ENCODE results near the gene EIF3B. TPM values are rescaled to one million over a fixed set of nuclear protein-coding genes. Genes with fewer than 3 reads are reported as not detected.

Gene EIF3B
- total RNA-seq, 1 donor from 2014 or later: 107 TPM

- Histone ChIP-seq H3K4me1 (no peaks in the 10 kb centered on the region), H3K27me3 (no peaks in the 10 kb centered on the region), H3K4me3 (no peak overlapping the region), H3K27ac (no peak overlapping the region), H3K9me3 (no peaks in the 10 kb centered on the region), H3K36me3 (peaks cover 96% of the 10 kb centered on the region)
- ATAC-seq (no peak), DNase-seq (no peak)
- intact Hi-C loops (cut with DNase I): no loop called here
- TF ChIP-seq CTCF (IDR thresholded peaks at IDR 0.05): no peak
Measured at GRCh38 chr7:2372724-2373123, 18.1 kb downstream of the EIF3B start.

GRCh38 chr7:2373124-2373556 is 18.5 kb downstream of the EIF3B start:
- intact Hi-C loops (cut with DNase I): no loop called here
- Histone ChIP-seq H3K27ac (no peak overlapping the region), H3K27me3 (no peaks in the 10 kb centered on the region), H3K4me1 (no peaks in the 10 kb centered on the region), H3K36me3 (peaks cover 92% of the 10 kb centered on the region), H3K9me3 (no peaks in the 10 kb centered on the region), H3K4me3 (no peak overlapping the region)
- TF ChIP-seq CTCF (IDR thresholded peaks at IDR 0.05): no peak
- DNase-seq (no peak), ATAC-seq (peak; percentile 25)

- H3K27me3 ChIP-seq: no peaks in the 10 kb centered on the region
- peaks cover 90% of the 10 kb centered on the region for H3K36me3 ChIP-seq
Measured at GRCh38 chr7:2373646-2374045, 19.0 kb downstream of the EIF3B start.

GRCh38 chr7:2374401-2374800 is 19.8 kb downstream of the EIF3B start:
- no peak overlapping the region for H3K4me3 ChIP-seq
- no peak for TF ChIP-seq CTCF (IDR thresholded peaks at IDR 0.05)
- no peaks in the 10 kb centered on the region for H3K9me3 ChIP-seq
- no peaks in the 10 kb centered on the region for H3K4me1 ChIP-seq
- ATAC-seq (no peak), DNase-seq (no peak)
- peaks cover 90% of the 10 kb centered on the region for H3K36me3 ChIP-seq
- H3K27me3 ChIP-seq: no peaks in the 10 kb centered on the region
- intact Hi-C loops (cut with DNase I): no loop called here
- H3K27ac ChIP-seq: no peak overlapping the region

More at GRCh38 chr7:2373646-2374045, 19.0 kb downstream of the EIF3B start:
- no peak for TF ChIP-seq CTCF (IDR thresholded peaks at IDR 0.05)
- Histone ChIP-seq H3K4me3 (no peak overlapping the region), H3K4me1 (no peaks in the 10 kb centered on the region), H3K27ac (no peak overlapping the region), H3K9me3 (no peaks in the 10 kb centered on the region)
- DNase-seq: no peak
- intact Hi-C loops (cut with DNase I): no loop called here
- ATAC-seq: no peak

GRCh38 chr7:2374830-2375728 is 20.5 kb downstream of the EIF3B start:
- no peaks in the 10 kb centered on the region for H3K9me3 ChIP-seq
- DNase-seq (no peak), ATAC-seq (no peak)
- H3K27me3 ChIP-seq: no peaks in the 10 kb centered on the region
- intact Hi-C loops (cut with DNase I): no loop called here
- no peak overlapping the region for H3K4me3 ChIP-seq
- H3K27ac ChIP-seq: no peak overlapping the region
- peaks cover 90% of the 10 kb centered on the region for H3K36me3 ChIP-seq
- TF ChIP-seq CTCF (IDR thresholded peaks at IDR 0.05): no peak
- H3K4me1 ChIP-seq: no peaks in the 10 kb centered on the region
